BE2C (cell line): ENCODE measurements around the gene USP19.
A peak's percentile ranks its signal among the peaks of the same experiment; 100 is the strongest.

Experiments
- DNase-seq: peaks from one replicate; pipeline ENCODE4 v3.0.0-alpha.2; 2020
- H3K27me3 ChIP-seq: fragments of 250-450 bp; sonication (Bioruptor Pico); 2 replicates; pipeline ENCODE4 v1.5.1; 2020; ENCODE audit warnings: mild to moderate bottlenecking
- H3K36me3 ChIP-seq: fragments of 250-450 bp; sonication (Bioruptor Pico); 2 replicates; pipeline ENCODE4 v1.5.1; 2020; ENCODE audit warnings: mild to moderate bottlenecking
- H3K4me1 ChIP-seq: fragments of 250-450 bp; sonication (Bioruptor Pico); 2 replicates; pipeline ENCODE4 v1.5.1; 2020
- H3K4me3 ChIP-seq: 2 replicates; pipeline ENCODE4 v1.5.1; 2011; ENCODE audit warnings: low read depth, low read length
- H3K9me3 ChIP-seq: fragments of 250-450 bp; sonication (Bioruptor Pico); 2 replicates; pipeline ENCODE4 v1.5.1; 2020
- CTCF ChIP-seq: IDR thresholded peaks from 2 replicates; pipeline ENCODE4 v1.5.1; 2012; ENCODE audit warnings: mild to moderate bottlenecking, low read depth, low read length

Gene USP19

GRCh38 chr3:49100046-49100615 is 20.5 kb downstream of the USP19 start:
- DNase-seq = no peak
- Histone ChIP-seq H3K27me3 (no peaks in the 10 kb centered on the region), H3K4me1 (peaks cover 6% of the 10 kb centered on the region), H3K4me3 (no peak overlapping the region), H3K36me3 (peaks cover 23% of the 10 kb centered on the region), H3K9me3 (no peaks in the 10 kb centered on the region)
- TF ChIP-seq CTCF = no peak

GRCh38 chr3:49098910-49099630 is 21.6 kb downstream of the USP19 start:
- DNase-seq = no peak
- H3K9me3 ChIP-seq = no peaks in the 10 kb centered on the region
- no peak for TF ChIP-seq CTCF
- no peaks in the 10 kb centered on the region for H3K27me3 ChIP-seq
- peaks cover 6% of the 10 kb centered on the region for H3K4me1 ChIP-seq
- peaks cover 23% of the 10 kb centered on the region for H3K36me3 ChIP-seq
- H3K4me3 ChIP-seq = no peak overlapping the region

DNA sequence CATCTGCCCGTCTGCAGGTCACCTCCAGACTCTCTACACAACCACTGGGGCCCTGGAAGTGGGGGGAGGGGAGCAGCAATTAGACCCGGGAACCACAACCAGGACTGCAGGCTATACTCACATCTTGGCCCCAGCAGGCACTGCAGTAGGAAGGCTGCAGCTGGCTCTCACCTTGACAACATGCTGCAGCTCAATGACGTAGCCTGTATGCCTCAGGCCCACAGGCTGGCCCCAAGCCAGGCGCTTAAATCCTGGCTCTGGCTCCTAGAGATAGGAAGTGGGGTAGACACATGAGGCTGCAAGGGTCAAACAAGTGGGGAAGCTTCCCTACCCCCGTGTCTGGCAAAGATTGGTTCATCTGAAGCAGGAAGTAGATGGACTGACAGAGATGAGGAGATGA is 22.2 kb downstream of the USP19 start:
- no peaks in the 10 kb centered on the region for H3K9me3 ChIP-seq
- H3K4me3 ChIP-seq = no peak overlapping the region
- no peak for TF ChIP-seq CTCF
- peaks cover 23% of the 10 kb centered on the region for H3K36me3 ChIP-seq
- no peaks in the 10 kb centered on the region for H3K27me3 ChIP-seq
- H3K4me1 ChIP-seq = peaks cover 6% of the 10 kb centered on the region
- peak; percentile 89 for DNase-seq

- H3K9me3 ChIP-seq = no peaks in the 10 kb centered on the region
- H3K36me3 ChIP-seq = peaks cover 10% of the 10 kb centered on the region
- peaks cover 5% of the 10 kb centered on the region for H3K4me1 ChIP-seq
- H3K27me3 ChIP-seq = no peaks in the 10 kb centered on the region
- H3K4me3 ChIP-seq = peak within 1 kb of the TSS; percentile 86
- peak; percentile 92 for DNase-seq
- TF ChIP-seq CTCF = peak; percentile 51
Observed at GRCh38 chr3:49093853-49094767, 26.5 kb downstream of the USP19 start, which contains the start of gene QRICH1. TSS of gene QRICH1 (minus strand) at chr3:49094071. CDS start at chr3:49077017, 17,054 bp downstream.

GRCh38 chr3:49092938-49093852 is 27.4 kb downstream of the USP19 start:
- DNase-seq = peak; percentile 75
- H3K4me1 ChIP-seq = no peaks in the 10 kb centered on the region
- H3K9me3 ChIP-seq = no peaks in the 10 kb centered on the region
- H3K36me3 ChIP-seq = peaks cover 5% of the 10 kb centered on the region; the same call in 1 of the 2 replicates
- H3K27me3 ChIP-seq = no peaks in the 10 kb centered on the region
- peak overlapping the region; percentile 86 for H3K4me3 ChIP-seq
- TF ChIP-seq CTCF = no peak
